ENCODE data around the gene COG1.
A peak's percentile ranks its signal among the peaks of the same experiment; 100 is the strongest.

COG1 gene

DNA sequence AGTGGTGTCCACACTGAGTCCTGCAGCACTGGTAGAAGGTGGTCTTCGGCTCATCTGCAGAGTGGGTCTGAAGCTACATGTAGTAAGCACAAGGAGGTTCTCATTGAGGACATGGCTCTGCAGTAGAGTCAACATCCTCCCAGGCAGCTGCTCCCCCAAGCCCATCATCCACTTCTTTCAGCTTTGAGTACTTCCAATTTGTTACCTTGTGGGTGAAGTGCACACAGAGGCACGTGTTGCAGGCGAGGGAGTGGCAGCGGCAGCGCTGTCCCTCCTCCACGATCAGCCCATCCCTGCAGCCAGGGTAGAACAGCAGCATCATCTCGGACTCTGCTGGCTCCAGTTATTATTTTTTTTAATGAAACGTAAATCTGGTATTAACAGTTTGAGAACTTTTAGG lies 29.8 kb upstream of the COG1 start:
- no peak overlapping the region for H3K4me3 ChIP-seq (replicated peaks; ENCODE audit: low read depth, low read length)
- no peak for DNase-seq (ENCODE audit: extremely low read depth, low read depth)
- TF ChIP-seq, protein P1, sequence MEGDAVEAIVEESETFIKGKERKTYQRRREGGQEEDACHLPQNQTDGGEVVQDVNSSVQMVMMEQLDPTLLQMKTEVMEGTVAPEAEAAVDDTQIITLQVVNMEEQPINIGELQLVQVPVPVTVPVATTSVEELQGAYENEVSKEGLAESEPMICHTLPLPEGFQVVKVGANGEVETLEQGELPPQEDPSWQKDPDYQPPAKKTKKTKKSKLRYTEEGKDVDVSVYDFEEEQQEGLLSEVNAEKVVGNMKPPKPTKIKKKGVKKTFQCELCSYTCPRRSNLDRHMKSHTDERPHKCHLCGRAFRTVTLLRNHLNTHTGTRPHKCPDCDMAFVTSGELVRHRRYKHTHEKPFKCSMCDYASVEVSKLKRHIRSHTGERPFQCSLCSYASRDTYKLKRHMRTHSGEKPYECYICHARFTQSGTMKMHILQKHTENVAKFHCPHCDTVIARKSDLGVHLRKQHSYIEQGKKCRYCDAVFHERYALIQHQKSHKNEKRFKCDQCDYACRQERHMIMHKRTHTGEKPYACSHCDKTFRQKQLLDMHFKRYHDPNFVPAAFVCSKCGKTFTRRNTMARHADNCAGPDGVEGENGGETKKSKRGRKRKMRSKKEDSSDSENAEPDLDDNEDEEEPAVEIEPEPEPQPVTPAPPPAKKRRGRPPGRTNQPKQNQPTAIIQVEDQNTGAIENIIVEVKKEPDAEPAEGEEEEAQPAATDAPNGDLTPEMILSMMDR (IDR thresholded peaks at IDR 0.05; ENCODE audit: low read depth, low read length, missing control alignments): no peak

DNA sequence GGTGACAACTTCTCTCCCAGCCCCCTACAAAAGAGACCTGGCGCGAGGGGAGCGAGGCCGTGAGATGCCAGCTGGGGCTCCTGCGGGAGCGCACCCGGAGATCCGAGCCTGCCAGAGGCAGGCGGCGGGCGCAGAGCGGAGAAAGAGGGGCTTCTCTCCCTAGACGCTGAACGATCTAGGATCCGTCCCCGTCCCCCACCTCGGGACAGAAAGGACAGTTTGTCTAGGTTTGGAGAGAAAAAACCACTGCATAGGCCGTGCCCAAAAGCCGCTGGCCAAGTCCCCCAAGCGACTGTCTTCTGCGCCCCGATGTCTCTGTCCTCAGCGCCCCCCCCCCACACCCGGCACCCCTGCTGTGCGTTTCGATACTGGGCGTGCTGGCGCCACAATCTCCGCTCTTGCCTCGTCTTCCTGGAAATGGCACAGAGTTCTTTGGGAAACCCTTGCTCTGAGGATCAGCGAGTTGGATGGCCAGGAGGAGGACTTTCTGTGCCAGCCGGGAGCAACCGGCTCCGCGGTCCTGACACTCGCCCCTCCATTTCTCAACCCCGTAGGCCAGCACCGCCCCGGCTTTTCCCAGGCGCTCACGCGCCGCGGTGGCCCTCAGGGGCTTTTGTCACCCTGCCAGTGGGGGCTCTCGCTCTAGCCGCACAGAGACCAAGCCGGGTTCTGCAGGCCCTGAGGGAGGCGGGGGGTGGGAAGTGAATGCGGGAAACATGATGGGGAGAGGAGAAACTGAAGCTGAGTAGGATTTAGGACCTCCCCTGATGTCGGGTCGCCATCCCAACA lies 27.0 kb upstream of the COG1 start:
- TF ChIP-seq, protein P1 (IDR thresholded peaks at IDR 0.05; ENCODE audit: low read depth, low read length, missing control alignments): no peak
- DNase-seq (ENCODE audit: extremely low read depth, low read depth): no peak
- H3K4me3 ChIP-seq (replicated peaks; ENCODE audit: low read depth, low read length): peak overlapping the region; percentile 41

DNA sequence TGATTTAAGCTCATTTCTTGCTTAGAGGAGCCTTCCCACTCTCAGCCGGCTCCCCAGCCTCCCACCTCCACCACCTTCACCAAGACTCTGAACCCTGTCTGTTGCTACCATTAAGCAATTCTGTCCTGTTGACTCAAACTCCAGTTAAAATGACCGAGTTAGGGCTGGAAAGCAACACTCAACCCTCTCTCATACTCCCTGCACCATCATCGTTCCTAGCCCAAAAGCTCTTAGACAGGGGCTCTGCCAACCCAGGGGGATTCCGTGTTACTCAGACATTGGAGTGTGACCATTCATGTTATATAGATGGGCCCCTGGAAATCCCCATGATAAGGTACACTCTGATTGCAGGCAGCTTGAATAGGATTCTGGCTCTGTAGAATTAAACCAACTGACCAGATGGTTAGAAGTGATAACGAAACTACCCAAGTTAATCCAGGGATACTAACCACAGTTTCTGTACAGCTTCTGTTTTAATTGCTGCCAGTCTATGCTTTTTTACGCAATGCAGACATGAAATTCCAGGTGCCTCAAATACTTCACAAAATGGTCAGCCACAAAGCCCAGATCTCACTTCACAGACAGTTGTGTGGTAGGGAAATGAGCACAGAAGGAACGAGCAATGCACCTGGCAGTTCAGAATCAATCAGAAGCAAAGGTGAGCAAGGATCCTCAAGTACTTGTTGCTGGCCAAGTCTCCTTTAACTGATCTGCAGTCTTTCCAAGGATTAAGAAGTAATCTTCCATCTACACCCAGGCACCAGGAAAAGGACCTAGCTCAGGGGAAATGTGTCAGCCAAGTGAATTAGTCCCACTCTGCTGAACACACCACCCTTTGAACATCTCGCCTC lies 25.9 kb upstream of the COG1 start:
- DNase-seq (ENCODE audit: extremely low read depth, low read depth): no peak
- TF ChIP-seq, protein P1 (IDR thresholded peaks at IDR 0.05; ENCODE audit: low read depth, low read length, missing control alignments): no peak
- H3K4me3 ChIP-seq (replicated peaks; ENCODE audit: low read depth, low read length): no peak overlapping the region

DNA sequence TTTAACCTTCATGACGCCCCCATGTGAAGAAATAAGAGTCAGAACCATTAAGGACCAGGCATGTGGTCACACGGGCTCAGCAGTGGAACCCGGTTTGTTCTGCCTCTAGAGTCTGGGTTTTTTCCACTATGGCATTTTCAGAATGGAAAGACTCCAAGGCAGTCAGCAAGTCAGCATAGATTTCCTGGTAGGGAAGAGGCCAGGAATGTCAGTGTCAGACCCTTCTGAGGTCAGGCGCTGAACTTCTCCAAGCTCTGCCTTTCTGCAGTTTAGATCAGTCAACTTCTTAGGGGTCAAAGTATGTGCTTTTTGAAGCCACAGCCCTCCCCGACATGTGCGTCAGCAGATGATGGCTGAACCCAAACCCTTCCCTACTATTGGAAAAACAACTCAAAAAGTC lies 24.2 kb upstream of the COG1 start:
- no peak overlapping the region for H3K4me3 ChIP-seq (replicated peaks; ENCODE audit: low read depth, low read length)
- DNase-seq (ENCODE audit: extremely low read depth, low read depth): no peak
- TF ChIP-seq, protein P1 (IDR thresholded peaks at IDR 0.05; ENCODE audit: low read depth, low read length, missing control alignments): no peak

DNA sequence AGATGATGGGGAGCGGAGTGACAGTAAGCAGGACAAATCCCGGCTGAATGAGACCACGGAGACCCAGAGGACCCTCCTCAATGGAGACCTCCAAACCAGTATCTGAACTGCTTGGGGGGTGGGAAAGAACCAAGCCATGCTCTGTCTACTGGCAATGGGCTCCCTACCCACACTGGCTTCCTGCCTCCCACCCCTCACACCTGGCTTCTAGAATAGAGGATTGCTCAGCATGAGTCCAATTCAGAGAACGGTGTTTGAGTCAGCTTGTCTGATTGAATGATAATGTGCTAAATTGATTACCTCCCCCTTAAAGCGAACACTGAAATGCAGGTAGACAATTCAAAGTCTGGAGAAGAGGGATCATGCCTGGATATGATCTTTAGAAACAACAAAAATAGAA lies 22.5 kb upstream of the COG1 start:
- no peak for DNase-seq (ENCODE audit: extremely low read depth, low read depth)
- TF ChIP-seq, protein P1 (IDR thresholded peaks at IDR 0.05; ENCODE audit: low read depth, low read length, missing control alignments): no peak
- H3K4me3 ChIP-seq (replicated peaks; ENCODE audit: low read depth, low read length): no peak overlapping the region

DNA sequence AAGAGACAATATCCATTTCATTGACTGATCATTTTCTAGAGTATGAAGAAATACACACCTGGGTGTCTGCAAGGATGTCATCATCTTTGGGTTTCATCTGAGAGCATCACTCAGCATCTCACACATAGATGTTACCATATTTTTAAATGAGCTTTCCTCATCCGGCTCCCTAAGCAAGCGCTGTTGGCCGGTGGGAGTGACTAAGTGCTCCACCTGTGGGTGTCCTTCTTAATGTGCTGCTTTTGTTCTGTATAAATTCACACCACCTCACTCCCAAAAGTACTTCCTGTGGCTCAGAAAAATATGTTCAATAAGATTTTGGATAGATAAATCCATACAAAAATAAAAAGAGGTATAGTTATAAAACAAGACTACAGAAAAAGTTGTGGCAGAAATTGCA lies 20.6 kb upstream of the COG1 start:
- no peak for DNase-seq (ENCODE audit: extremely low read depth, low read depth)
- TF ChIP-seq, protein P1 (IDR thresholded peaks at IDR 0.05; ENCODE audit: low read depth, low read length, missing control alignments): no peak
- no peak overlapping the region for H3K4me3 ChIP-seq (replicated peaks; ENCODE audit: low read depth, low read length)

Data from HFF-Myc (cell line).